Left forelimb (tissue), 1 donor: ENCODE measurements around the gene KPNA3.
"Not testable (repeated sequence)": the region's sequence is repeated elsewhere in the genome, so short reads cannot be mapped to it uniquely, and the experiment has no call there.

Experiments used
- DNase-seq: peaks from one replicate; pipeline ENCODE4 v3.0.0-alpha.2; 2018; ENCODE audit warnings: low spot score

The KPNA3 gene, protein sequence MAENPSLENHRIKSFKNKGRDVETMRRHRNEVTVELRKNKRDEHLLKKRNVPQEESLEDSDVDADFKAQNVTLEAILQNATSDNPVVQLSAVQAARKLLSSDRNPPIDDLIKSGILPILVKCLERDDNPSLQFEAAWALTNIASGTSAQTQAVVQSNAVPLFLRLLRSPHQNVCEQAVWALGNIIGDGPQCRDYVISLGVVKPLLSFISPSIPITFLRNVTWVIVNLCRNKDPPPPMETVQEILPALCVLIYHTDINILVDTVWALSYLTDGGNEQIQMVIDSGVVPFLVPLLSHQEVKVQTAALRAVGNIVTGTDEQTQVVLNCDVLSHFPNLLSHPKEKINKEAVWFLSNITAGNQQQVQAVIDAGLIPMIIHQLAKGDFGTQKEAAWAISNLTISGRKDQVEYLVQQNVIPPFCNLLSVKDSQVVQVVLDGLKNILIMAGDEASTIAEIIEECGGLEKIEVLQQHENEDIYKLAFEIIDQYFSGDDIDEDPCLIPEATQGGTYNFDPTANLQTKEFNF

GRCh38 chr13:49792550-49793324 is at the start of gene KPNA3:
TSS of gene KPNA3 (minus strand) at chr13:49792682. CDS start at chr13:49792506, 176 bp downstream.
- peak; percentile 97 for DNase-seq

GRCh38 chr13:49841964-49842363 is 49.5 kb upstream of the KPNA3 start:
- DNase-seq = no peak

GRCh38 chr13:49840675-49841074 is 48.2 kb upstream of the KPNA3 start:
- DNase-seq = no peak

DNA sequence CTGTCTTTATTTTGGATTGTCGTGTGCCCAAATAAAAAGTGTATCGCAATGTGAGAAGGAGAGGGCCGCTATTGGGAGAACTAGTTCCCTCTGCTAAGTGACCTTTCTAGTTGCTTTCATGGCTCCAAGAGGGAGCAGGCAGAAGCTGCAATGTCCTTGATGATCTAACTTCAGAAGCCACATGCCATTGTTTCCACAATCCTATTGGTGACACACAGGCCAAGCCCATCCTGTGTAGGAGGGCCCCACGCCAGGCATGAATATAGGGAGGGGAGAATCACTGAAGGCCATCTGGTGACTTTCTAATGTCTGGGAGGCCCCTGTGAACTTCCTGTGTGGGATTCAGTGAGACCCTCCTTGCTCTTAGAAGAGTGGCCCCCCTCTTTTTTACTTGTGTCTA is 47.8 kb upstream of the KPNA3 start:
- DNase-seq = no peak

- DNase-seq = no peak
Measured at GRCh38 chr13:49838989-49839388, 46.5 kb upstream of the KPNA3 start.

DNA sequence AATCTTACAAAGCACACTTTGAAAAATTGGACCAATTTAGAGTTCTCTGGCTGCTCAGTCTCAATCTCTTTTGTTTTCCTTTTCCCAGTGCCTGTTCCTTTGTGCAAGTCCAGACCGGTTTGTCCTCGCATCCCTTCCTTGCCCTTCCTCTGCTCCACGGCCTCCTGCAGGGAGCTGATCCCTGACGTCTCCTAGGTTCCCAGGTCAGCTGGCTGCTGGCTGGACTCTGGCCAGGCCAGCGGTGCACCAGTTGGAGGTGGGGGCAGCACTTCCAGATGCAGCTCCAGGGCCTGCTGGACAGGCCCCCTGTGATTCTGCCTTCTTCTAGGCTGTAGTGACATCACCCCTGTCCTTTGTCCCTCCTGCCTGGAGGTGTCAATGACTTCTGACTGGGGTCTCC is 44.0 kb upstream of the KPNA3 start:
- DNase-seq = no peak

- DNase-seq = no peak
Measured at GRCh38 chr13:49833402-49833801, 40.9 kb upstream of the KPNA3 start.

DNA sequence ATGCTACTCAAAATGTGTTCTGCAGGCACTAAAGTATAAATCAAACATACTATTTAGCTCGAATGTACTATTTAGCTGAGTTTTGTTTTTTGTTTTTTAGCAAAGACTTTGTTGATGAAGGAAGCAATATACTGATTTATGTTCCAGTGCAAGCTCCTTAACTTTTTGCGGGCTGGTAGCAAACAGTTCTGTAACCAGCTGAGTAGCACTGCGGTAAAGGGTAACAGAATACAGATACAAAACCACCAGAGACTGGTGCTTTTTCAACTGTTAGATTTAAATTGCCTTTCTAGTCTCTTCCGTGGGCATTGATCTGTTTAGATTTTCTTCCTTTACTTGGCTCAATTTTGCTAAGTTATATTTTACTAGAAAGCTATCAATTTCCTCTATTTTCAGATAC is 39.0 kb upstream of the KPNA3 start:
- DNase-seq = no peak

GRCh38 chr13:49830721-49831120 is 38.2 kb upstream of the KPNA3 start:
- DNase-seq = no peak

- DNase-seq = no peak
Measured at GRCh38 chr13:49829715-49830114, 37.2 kb upstream of the KPNA3 start.

- DNase-seq = no peak
Measured at GRCh38 chr13:49828453-49828852, 36.0 kb upstream of the KPNA3 start.

DNA sequence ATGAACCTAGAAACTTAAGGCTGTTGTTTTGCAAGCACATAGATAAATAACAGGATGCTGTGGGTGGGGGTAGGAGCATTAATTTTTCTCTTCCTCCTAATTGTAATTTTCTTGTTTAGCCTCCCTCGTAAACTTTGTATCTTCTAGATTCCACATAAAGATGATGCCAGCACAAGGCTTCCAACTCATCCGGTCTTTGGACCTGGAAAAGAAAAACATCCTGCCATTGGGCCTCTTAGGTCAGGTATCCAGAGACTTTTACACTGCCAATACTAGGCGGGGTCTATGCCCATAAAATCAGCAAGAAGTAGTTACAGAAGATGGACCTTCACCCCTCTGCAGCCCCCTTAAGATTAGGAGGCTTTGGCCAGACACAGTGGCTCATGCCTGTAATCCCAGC is 35.4 kb upstream of the KPNA3 start:
- no peak for DNase-seq

- no peak for DNase-seq
Measured at GRCh38 chr13:49827336-49827735, 34.9 kb upstream of the KPNA3 start.

- DNase-seq = no peak
Measured at GRCh38 chr13:49821216-49822009, 28.9 kb upstream of the KPNA3 start.

GRCh38 chr13:49820591-49821215 is 28.2 kb upstream of the KPNA3 start:
- DNase-seq = no peak

DNA sequence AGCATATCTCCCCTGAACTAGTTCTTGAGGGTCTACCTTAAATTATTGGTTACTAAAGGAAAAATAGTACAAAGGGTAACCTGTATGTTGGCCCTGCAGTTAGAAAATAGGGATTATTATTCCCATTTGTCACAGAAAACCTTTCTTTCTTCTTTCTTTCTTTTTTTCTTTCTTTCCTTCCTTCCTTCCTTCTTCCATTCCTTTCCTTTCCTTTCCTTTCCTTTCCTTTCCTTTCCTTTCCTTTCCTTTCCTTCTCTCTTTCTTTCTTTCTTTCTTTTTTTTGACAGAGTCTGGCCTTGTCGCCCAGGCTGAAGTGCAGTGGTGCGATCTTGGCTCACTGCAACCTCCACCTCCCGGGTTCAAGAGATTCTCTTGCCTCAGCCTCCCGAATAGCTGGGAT is 23.6 kb upstream of the KPNA3 start:
- DNase-seq = not testable (repeated sequence)

GRCh38 chr13:49814551-49815270 is 22.2 kb upstream of the KPNA3 start:
- DNase-seq = no peak

GRCh38 chr13:49812812-49813211 is 20.3 kb upstream of the KPNA3 start:
- DNase-seq = no peak

GRCh38 chr13:49811527-49811908 is 19.0 kb upstream of the KPNA3 start:
- no peak for DNase-seq

DNA sequence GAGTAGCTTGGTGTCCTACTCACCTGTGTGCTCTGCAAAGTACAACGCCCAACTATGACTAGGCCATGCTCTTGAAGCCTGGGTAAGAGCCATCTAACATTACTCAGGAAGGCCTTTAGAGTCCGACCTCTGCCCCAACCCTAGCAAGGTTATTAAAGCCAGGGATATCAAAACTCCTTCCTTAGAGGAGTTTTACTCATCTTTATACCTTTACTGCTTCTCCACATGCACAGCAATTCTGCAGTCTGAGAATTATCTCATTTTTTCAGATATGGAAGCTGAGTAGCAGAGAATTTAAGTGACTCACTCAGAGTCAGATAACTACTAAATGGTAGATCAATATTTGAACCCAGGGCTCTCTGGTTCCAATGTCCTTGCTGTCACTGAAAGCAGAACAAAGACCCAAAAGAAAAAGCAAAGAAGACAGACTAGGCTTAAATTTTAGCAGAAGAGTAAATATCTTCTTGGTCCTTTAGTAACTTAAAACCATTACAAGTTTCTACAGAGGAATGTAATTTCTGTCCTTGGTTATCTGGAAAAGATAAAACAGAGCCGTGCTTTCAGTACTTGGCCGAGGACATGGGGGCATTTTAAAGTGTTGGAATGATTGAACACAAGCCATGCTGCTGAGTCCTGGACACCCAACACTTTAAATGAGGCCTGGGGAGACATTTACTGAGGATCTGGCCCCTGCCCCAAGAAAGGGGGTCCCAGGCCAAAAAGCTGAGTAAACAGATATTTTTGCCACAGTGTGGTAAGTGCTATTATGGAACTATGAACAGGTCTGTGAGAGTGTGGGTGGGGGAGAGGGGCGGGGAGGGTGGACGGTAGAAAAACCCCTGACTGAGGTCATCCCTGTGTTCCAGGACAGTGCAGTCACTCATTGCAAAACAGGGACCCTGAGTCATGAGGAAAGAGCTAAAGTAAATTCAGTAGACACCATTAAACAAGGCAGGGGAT is 18.4 kb upstream of the KPNA3 start:
- DNase-seq = no peak
